CD4-positive, alpha-beta T cell treated with Interleukin-17A for 4 hours (primary cell): ENCODE measurements around the gene RIMBP2.

Experiments
- DNase-seq: peaks from one replicate; pipeline ENCODE4 v3.0.0-alpha.2; 2020; ENCODE audit warnings: mixed read lengths

Gene RIMBP2

DNA sequence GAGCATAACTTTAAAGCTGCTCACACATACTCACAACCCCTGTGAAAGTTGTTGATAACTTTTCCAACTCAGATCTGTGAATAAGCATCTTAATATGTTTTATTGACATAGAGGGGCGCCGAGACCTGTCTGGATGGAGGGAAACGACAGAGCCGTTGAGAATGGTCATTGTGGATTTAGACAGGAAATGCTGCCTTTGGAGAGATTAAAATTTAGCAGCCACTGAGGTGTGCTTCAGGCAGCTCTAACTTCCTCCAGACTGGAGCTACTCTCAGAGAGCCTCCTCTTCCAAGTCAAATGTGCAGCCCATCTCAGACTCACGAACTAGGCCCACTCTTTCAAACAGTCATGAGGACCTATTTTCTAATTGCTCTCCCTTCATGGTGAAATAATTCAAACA lies 90.9 kb downstream of the RIMBP2 start:
- no peak for DNase-seq

DNA sequence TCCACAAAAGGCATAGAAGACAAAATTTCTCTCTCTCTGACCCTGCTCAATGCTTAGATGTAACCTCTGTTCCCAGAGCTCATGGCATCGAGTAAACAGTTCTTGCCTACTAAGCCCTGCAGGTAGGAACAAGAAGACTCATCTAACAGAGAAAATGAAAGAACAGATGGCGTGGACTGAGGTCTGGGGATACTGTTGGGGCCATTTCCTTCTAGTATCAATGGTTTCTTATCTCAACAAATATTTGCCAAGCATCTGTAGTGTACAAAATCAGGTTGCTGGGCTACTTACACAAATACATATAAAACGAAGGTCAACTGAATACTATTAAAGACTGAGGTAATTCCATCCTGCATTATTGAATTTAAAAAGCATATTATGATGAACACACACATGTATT lies 93.3 kb downstream of the RIMBP2 start:
- no peak for DNase-seq

DNA sequence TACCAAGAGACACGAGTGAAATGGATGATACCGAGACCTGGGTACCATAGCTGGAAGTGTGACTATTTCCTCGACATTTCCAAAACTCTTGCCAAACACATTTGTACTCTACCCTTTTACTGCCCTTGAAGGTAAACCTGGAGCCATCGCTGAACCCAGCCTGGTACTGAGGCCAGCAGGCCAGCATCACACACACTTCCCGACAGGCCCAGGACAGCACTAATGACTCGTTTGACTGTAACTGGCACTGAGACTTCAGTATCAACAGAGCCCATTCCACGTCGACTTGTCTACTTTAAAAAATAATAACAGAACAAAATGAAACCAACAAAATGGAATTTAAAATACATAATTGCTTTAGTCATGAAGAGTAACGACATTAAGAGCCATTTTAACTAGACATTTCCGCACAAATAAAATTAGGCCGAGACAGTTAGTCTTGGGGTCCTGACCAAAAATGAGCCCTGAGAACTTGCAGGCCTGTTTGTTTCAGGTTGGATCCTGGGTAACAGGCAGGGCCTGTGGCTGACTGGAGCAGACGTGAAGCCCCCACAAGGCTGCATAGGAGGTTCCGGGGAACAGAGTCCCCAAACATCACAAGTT lies 94.3 kb downstream of the RIMBP2 start:
- no peak for DNase-seq

GRCh38 chr12:130620756-130621155 lies 95.3 kb downstream of the RIMBP2 start:
- DNase-seq = no peak

- no peak for DNase-seq
These were observed 95.8 kb downstream of the RIMBP2 start for GRCh38 chr12:130620281-130620680.

- DNase-seq = no peak
These were observed 96.6 kb downstream of the RIMBP2 start for GRCh38 chr12:130619385-130620001.

GRCh38 chr12:130617219-130617618 lies 98.9 kb downstream of the RIMBP2 start:
- no peak for DNase-seq

DNA sequence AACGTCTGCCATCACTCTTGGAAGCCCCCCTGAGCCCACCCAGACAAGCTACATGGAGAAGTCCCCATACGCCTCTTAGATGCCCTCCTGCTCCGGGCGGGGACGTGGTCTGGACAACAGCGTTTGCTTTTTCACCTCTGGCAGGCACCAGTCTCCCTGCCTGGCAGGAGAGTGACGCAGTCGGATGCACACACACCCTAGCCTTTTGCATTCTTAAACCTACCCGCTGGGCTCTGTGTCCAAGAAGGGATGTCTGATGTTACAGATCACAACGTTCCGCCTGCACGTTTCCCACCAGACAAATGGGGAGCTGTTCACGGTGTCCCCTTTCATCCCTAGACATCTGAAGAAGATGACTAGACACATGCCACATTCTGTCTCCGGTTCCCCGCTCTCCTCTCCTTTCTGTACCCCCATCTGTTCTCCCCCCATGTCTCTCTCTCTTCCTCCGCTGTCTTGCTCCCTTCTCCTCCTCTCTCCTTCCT lies 100.2 kb downstream of the RIMBP2 start:
- DNase-seq = no peak

- no peak for DNase-seq
These were observed 101.6 kb downstream of the RIMBP2 start for GRCh38 chr12:130614530-130614905.

- no peak for DNase-seq
These were observed 102.1 kb downstream of the RIMBP2 start for GRCh38 chr12:130613831-130614529.

- no peak for DNase-seq
These were observed 103.0 kb downstream of the RIMBP2 start for GRCh38 chr12:130613131-130613530.

DNA sequence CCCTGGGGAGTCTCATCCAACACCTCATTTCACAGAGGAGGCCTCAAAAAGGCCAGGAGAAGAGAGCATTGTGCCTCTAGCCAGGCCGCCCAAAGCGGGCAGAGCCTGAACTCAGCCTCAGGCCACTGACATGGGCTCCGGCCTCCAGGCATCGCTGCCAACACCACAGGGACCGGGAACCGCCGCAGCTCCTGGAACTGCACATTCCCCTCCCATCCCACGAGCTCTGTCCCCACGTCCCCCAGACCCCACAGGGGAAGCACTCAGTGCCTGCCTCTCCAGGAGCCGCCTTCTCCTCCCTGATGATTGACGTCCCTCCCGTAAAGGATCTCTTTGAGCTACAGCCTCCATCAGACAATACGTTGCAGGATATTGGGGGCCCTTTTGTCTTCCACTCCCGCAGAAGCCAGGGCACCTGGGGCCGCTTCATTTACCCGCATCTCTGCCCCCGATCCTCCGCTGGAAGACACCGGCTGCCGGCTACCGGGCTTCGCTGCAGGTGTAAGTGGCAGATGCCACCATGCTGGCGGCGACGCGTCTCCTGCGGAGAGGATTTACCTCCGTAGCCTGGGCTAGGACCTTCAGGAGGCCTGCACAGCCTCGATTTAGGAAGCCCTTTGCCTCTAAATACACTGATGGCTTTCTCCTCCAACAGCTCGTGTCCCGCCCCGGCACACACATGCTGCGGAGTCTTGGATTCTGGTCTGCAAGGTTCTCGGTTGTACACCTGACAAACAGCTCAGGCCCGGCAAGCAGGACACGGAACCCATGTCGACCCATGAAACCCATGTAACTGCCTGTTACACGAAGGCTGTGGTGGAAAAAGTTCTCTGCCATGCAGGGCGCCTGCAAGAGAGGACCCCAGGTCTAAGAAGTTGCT lies 104.8 kb downstream of the RIMBP2 start:
- no peak for DNase-seq

DNA sequence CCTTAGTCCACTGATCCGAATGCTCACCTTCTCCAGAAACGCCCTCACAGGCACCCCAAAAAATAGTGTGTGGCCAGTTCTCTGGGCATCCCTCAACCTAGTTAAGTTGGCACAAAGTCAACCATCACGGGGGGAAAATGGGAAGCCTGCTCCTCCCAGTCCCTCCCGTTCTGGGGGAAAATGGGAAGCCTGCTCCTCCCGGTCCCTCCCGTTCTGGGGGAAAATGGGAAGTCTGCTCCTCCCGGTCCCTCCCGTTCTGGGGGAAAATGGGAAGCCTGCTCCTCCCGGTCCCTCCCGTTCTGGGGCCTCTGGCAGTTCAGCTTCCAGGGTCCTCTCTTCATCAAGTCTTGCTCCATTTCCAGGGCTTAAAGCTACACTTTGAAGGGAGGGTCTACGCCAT lies 106.1 kb downstream of the RIMBP2 start:
- no peak for DNase-seq

- no peak for DNase-seq
These were observed 107.3 kb downstream of the RIMBP2 start for GRCh38 chr12:130608831-130609230.

DNA sequence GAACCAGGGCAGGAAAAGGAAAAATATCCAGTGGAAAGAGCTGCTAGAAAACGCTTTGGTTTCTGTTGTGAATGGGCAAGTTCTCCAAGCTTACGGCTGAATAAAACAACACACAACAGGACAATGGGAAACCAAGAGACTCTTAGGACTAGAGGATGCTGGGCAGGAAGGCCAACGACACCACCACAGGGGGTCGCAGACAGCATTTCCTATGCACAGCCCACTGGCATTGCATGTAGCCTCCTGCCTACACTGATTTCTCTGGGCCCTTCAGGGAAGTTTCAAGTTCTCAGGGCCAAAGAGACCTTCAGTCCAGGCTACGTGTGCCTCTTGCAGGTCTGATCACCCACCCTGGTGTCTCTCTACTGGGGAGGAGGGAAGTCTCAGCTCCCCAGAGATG lies 108.0 kb downstream of the RIMBP2 start:
- DNase-seq = no peak

GRCh38 chr12:130606231-130606630 lies 109.9 kb downstream of the RIMBP2 start:
- no peak for DNase-seq

GRCh38 chr12:130603396-130603965 lies 112.6 kb downstream of the RIMBP2 start:
- DNase-seq = no peak

DNA sequence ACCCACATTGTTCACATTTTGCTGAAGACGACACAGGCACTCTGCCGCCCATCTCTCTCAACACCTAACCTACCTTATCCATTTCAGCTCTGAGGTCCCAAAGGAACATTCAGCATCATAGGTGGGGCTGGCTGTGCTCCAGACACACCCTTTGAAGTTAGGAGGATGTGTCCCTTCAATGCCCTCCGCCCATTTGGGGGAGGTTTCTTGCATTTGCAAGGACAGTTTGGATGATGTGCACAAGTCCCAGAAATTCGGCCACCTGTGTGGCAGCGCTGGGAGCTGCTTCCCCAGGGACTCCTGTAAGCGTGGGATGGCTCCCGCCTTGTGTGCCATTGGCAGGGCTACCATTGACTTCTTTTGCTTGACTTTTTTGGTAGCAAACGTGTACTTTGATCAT lies 113.8 kb downstream of the RIMBP2 start:
- DNase-seq = no peak

DNA sequence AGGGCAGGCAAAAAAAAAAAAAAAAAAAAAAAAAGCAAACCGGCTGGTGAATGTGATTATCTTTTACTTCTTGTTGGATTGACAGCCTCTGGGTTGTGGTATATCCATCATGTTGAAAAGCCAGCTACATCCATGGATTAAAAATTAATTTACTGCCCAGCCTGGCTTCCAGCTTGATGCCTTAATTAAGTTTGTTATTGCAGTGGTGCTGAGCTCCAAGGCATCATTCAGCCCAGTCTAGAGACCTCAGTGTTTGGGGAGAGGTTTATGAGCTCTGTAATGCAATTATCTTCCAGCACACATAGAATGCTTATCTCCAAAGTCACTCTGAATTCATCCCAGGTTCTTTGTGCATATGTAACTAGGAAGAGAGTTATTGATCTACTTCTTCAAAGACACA lies 114.8 kb downstream of the RIMBP2 start:
- DNase-seq = no peak

- DNase-seq = no peak
These were observed 119.9 kb downstream of the RIMBP2 start for GRCh38 chr12:130596241-130596640.

DNA sequence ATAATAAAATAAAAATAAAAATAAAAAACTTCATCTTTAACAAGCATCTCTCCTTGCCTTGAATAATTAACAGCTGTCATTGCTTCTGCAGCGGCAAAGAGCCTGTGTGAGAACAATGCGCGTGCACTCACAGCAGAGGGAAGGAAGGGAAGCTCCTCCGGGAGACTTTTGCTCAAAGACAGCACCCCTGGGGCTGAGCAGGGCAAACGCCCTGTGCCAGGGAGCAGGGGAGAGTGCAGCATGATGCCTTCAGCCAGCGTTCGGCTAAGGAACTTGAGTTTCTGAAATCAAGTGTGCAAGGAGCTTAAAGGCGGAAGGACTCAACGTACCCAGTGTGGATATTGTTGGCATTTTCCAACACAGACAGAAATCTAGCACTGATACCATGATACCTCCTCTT lies 120.5 kb downstream of the RIMBP2 start:
- no peak for DNase-seq

GRCh38 chr12:130593056-130593455 lies 123.0 kb downstream of the RIMBP2 start:
- DNase-seq = no peak

DNA sequence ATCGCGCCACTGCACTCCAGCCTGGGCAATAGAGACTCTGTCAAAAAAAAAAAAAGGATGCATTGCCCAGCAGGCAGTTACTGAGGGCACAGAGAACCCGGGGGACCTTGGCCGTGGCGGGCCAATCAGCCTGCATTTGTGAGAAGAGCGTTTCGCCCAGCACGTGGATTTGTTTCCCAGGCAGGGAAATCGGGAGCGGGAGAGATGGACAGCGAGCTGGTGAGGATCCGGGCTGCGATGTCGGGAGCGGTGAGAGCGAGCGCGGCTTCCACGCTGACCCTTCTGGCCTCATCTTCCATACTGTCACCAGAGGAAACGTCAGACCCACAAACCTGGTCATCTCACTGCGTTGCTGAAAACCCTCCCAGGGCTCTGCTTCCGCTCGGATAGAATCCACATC lies 123.5 kb downstream of the RIMBP2 start:
- DNase-seq = no peak
